GM23338 (cell line): Measurements from ENCODE around the gene SSH2.

Experiments used
- CREB1 ChIP-seq: fragments of 250-450 bp; sonication (Bioruptor Pico); IDR thresholded peaks from 2 replicates; pipeline ENCODE4 v1.5.0; 2020; ENCODE audit warnings: low read depth, mild to moderate bottlenecking, moderate library complexity
- CTCF ChIP-seq, 2 experiments: fragments of 200-600 bp in 1 of 2; sonication (generic) in 1 of 2; conservative IDR thresholded peaks; 2 replicates each; pipeline versions ENCODE4 v1.5.1 to v1.6.1; 2016 to 2017; ENCODE audit warnings: antibody characterized with exemption in 2 of 2, low read depth in 2 of 2, mild to moderate bottlenecking in 2 of 2, moderate library complexity in 1 of 2
- EZH2 ChIP-seq: fragments of 200-600 bp; sonication (generic); IDR thresholded peaks from one replicate; pipeline ENCODE4 v1.8.0; 2017; ENCODE audit warnings: antibody characterized with exemption, mild to moderate bottlenecking, low read depth; ENCODE audit not compliant: unreplicated experiment
- EZH2phosphoT487 ChIP-seq: fragments of 200-600 bp; sonication (generic); IDR thresholded peaks from one replicate; pipeline ENCODE4 v1.8.1; 2018; ENCODE audit warnings: antibody characterized with exemption; ENCODE audit not compliant: unreplicated experiment
- JUNB ChIP-seq: IDR thresholded peaks from one replicate; pipeline ENCODE4 v1.6.1; 2016; ENCODE audit warnings: antibody characterized with exemption; ENCODE audit not compliant: unreplicated experiment
- NANOG ChIP-seq: IDR thresholded peaks from 2 replicates; pipeline ENCODE4 v1.6.1; 2016; ENCODE audit warnings: antibody characterized with exemption, borderline replicate concordance
- POLR2AphosphoS5 ChIP-seq: IDR thresholded peaks from 2 replicates; pipeline ENCODE4 v1.6.1; 2016; ENCODE audit warnings: antibody characterized with exemption, low read depth
- STAT1 ChIP-seq: IDR thresholded peaks from one replicate; pipeline ENCODE4 v1.6.1; 2016; ENCODE audit warnings: antibody characterized with exemption; ENCODE audit not compliant: unreplicated experiment
- ZNF114 ChIP-seq: fragments of 250-450 bp; sonication (Bioruptor Pico); IDR thresholded peaks from 2 replicates; pipeline ENCODE4 v1.5.0; 2020; ENCODE audit warnings: mild to moderate bottlenecking, moderate library complexity
- ZNF331 ChIP-seq: fragments of 250-450 bp; sonication (Bioruptor Pico); IDR thresholded peaks from 2 replicates; pipeline ENCODE4 v1.5.0; 2020; ENCODE audit warnings: low read depth, mild to moderate bottlenecking, moderate library complexity
- ZNF462 ChIP-seq: fragments of 250-450 bp; sonication (Bioruptor Pico); IDR thresholded peaks from 2 replicates; pipeline ENCODE4 v1.5.0; 2020; ENCODE audit warnings: mild to moderate bottlenecking, moderate library complexity
- TF ChIP-seq, protein P1 (sequence below): IDR thresholded peaks from one replicate; pipeline ENCODE4 v1.6.1; 2018; ENCODE audit warnings: antibody characterized with exemption; ENCODE audit not compliant: unreplicated experiment
- TF ChIP-seq, protein P2 (sequence below): IDR thresholded peaks from 2 replicates; pipeline ENCODE4 v1.6.1; 2016; ENCODE audit warnings: antibody characterized with exemption

- TF ChIP-seq JUNB (no peak), CTCF (conservative IDR thresholded peaks at IDR 0.05; ENCODE audit: low read depth in 2 of 2) (peak; percentile 8 to 32; a peak in 1 of 4 replicates), EZH2 (no peak), CREB1 (CRISPR knock-in tag) (no peak), POLR2AphosphoS5 (no peak), EZH2phosphoT487 (no peak), NANOG (no peak), STAT1 (no peak), ZNF331 (CRISPR knock-in tag) (no peak), ZNF462 (CRISPR knock-in tag) (no peak), ZNF114 (no peak)
- TF ChIP-seq, protein P1, sequence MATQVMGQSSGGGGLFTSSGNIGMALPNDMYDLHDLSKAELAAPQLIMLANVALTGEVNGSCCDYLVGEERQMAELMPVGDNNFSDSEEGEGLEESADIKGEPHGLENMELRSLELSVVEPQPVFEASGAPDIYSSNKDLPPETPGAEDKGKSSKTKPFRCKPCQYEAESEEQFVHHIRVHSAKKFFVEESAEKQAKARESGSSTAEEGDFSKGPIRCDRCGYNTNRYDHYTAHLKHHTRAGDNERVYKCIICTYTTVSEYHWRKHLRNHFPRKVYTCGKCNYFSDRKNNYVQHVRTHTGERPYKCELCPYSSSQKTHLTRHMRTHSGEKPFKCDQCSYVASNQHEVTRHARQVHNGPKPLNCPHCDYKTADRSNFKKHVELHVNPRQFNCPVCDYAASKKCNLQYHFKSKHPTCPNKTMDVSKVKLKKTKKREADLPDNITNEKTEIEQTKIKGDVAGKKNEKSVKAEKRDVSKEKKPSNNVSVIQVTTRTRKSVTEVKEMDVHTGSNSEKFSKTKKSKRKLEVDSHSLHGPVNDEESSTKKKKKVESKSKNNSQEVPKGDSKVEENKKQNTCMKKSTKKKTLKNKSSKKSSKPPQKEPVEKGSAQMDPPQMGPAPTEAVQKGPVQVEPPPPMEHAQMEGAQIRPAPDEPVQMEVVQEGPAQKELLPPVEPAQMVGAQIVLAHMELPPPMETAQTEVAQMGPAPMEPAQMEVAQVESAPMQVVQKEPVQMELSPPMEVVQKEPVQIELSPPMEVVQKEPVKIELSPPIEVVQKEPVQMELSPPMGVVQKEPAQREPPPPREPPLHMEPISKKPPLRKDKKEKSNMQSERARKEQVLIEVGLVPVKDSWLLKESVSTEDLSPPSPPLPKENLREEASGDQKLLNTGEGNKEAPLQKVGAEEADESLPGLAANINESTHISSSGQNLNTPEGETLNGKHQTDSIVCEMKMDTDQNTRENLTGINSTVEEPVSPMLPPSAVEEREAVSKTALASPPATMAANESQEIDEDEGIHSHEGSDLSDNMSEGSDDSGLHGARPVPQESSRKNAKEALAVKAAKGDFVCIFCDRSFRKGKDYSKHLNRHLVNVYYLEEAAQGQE: no peak
- TF ChIP-seq, protein P2, sequence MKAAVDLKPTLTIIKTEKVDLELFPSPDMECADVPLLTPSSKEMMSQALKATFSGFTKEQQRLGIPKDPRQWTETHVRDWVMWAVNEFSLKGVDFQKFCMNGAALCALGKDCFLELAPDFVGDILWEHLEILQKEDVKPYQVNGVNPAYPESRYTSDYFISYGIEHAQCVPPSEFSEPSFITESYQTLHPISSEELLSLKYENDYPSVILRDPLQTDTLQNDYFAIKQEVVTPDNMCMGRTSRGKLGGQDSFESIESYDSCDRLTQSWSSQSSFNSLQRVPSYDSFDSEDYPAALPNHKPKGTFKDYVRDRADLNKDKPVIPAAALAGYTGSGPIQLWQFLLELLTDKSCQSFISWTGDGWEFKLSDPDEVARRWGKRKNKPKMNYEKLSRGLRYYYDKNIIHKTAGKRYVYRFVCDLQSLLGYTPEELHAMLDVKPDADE: no peak
Observed at GRCh38 chr17:29844339-29845048, 85.5 kb downstream of the SSH2 start.
